RKO (cell line): Measurements from ENCODE around the gene KLF1.
A peak's percentile ranks its signal among the peaks of the same experiment; 100 is the strongest.
"Not testable (repeated sequence)": the region's sequence is repeated elsewhere in the genome, so short reads cannot be mapped to it uniquely, and the experiment has no call there.

ENCODE experiments used
- DNase-seq: peaks from one replicate; pipeline ENCODE4 v3.0.0-alpha.2; 2016; ENCODE audit warnings: low spot score

The KLF1 gene

DNA sequence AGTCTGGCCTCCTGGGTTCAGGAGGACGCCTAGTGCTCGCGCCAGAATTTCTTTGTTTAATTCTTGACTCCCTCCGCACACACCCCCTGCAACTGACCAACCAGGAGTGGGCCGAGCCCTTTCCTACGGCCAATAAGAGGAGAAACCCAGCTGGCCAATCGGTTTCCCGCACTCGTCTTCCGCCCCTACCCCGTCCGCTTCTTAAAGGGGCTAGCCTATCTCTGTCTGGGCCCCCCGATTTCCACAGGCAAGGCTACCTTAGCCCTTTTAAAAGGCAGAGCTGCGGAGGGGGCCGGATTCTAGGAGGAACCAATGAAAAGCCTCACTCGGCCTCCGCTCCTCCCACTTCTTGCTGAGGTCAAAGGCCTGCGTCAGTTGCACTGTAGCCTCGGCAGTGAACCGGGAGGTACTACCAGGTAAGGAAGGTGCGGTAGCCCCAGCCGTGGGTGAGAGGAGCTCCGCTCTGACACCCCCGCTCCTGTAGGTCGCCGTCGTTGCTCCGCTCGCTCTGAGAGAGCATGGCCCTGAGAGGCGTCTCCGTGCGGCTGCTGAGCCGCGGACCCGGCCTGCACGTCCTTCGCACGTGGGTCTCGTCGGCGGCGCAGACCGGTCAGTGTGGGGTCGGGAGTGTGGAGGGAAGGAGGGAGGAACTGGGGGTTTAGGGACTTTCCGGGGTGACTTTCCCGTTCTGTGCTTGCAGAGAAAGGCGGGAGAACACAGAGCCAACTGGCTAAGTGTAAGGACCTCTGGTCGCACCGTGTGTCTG is 4.0 kb upstream of the KLF1 start, which contains the start of gene GCDH:
TSS of gene GCDH (plus strand) at position 374 of the 766 bp plus-strand sequence. CDS start at position 519, 145 bp downstream.
- DNase-seq = peak; percentile 99

DNA sequence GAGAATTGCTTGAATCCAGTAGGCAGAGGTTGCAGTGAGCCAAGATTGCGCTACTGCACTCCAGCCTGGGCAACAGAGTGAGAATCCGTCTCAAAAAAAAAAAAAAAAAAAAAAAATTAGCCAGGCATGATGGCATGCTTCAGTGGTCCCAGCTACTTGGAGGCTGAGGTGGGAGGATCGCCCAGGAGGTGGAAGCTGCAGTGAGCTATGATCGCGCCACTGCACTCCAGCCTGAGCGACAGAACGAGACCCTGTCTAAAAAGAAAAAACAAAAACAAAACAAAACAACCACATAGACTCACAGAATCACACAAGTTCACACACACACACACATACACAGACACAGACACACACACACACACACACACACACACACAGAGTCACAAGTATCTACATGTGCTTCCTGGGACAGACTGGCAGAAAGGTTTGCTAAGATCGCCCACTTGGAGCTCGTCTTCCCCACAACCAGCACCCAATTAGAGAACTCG is 3.3 kb upstream of the KLF1 start:
- DNase-seq = not testable (repeated sequence)

DNA sequence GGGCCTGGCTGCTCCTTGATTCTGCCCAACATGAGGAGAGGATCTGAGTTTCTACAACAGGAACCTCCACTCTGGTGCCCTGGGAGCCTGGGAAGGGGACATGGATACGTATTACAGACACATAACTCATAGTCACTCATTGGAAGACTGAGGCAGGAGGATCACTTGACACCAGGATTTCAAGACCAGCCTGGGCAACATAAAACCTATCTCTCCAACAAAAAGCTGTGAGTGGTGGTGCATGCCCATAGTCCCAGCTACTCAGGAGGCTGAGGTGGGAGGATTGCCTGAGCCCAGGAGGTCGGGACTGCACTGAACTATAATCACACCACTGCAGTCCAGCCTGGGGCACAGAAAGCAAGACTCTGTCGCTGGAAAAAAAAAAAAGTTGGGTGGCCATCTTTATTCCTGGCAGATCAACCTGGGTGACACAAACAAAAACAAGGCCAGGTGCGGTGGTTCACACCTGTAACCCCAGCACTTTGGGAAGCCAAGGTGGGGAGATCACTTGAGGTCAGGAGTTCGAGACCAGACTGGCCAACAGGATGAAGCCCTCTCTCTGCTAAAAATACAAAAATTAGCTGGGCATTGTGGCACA is 1.1 kb upstream of the KLF1 start:
- DNase-seq = no peak

DNA sequence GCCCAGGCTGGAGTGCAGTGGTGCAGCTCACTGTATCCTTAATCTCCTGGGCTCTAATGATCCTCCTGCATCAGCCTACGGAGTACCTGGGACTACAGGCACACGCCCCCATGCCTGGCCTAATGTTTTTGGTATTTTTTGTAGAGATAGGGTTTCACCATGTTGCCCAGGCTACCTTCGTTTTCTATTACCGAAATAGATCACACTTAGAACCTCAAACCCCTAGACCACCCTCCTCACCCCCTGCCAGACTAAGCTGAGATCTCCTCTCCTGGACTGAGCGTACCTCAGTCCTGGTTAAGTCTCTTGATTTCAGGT is 391 bp downstream of the KLF1 start:
- DNase-seq = no peak

DNA sequence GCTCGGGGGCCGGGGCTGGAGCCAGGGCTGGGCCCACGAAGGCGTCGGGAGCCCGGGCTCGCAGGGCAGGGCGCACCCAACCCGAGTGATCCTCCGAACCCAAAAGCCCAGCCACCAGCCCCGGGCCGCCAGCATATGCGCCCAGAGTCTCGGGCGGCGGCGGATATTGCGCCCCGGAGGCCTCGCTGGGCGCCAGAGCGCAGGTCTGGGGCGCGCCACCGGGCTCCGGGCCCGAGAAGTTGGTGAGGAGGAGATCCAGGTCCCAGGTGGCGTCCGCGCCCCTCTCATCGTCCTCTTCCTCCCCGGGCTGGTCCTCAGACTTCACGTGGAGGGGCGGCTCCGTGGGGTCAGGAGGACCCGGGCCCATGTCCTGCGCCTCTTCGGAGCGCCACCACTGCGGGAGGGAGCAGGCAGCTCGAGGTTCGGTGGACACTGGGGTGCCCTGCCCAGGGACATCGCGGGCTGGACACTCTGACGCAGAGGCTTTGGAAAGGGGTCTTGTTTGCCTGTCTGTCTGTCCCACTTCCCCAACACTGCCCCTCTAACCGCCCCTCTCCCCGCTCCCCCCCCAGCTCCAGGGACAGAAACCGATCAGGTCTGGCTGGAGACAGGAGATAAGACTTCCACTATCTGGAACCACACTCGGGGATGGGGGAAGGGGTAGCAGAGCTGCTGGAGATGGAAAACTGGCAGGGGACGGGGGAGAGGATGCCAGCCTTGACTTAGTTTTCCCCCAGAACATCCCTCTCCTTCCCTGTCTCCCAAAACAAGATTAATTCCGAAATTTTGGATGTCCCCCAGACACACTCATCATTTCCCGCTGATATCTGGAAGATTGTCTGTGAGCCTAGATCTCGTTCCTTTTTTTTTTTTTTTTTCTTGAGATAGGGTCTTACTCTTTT is 1.0 kb downstream of the KLF1 start:
- DNase-seq = no peak

DNA sequence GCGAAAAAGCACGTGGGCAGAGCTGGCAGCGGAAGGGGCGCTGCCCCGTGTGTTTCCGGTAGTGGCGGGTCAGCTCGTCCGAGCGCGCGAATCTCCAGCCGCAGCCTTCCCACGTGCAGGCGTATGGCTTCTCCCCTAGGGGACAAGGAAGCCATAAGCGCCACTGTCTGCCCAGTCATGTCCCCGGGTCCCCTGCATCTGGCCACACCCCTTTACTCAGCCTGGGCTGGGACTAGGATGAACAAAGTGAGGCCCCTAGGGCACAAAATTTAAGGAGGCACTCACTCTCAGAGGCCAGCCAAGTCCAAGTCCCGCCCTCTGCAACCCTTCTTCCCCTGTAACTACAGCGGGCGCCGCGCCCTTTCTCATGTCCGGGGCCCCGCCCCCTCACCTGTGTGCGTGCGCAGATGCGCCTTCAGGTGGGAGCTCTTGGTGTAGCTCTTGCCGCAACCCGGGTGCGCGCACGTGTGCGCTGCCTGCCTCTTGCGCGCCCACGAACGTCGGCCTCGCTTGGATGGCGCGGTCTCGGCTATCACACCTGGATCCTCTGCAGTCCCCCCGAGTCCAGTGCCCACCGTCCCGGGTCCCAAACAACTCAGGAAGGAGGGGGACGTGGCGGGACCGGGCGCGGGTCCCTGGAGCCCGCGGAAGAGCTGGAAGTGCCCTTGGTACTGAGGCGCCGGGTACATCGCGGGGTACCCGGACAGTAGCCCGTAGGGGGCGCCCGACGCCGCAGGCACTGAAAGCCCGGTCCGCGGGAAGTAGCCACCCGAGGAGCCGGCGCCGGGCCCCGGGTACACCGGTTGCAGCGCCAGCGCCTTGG is 1.9 kb downstream of the KLF1 start:
- peak; percentile 54 for DNase-seq

- no peak for DNase-seq
Observed at GRCh38 chr19:12884627-12884925, 2.4 kb downstream of the KLF1 start.

DNA sequence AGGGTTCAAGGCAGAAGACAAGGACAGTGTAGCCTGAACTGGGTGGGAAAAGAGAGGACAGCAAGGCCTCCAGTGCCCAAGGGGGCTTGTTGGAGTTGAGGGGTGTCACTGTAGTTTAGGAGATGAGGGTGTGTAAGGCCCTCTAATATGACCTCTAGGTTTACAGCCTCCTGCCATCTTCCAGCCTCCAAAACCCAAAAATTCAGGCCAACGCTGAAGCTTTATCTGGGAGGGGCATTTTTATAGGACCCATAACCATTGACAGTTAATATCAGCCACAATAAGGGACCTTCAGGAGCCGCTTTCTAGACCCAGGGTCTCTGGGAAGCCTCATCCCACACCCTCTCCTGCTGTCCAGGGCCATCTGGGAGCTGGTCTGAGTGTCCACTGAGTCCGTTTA is 2.8 kb downstream of the KLF1 start:
- no peak for DNase-seq

GRCh38 chr19:12882589-12882988 is 4.4 kb downstream of the KLF1 start:
- DNase-seq = no peak

DNA sequence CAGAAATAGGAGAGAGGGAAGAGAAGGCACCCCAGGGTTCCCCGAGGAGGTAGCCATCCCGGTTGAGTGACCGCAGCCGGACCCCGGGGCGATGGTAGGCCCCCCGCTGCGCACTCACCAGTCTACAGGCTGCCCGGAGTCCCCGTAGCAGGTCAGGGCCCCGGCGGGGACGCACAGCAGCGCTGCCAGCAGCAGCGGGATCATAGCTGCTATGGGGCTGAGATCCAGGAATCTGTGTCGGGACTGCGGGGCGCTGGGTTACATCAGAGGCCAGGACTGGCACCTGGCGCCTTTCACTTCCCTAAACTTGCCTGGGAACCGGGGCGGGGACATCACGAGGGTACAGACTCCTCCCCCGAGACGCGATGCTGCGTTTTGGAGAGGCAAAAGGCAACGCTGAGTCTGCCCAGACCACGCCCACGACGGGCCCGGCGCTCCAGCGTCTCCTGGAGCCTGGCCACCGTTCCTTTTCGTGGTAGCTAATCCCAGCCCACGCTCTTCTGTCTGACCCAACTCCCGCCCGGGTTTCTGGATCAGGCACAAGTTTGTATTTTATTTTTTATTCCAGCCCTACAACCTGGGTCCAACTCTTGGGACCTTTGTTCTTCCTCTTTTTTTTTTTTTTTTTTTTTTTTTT is 5.7 kb downstream of the KLF1 start, which contains the start of gene DNASE2:
TSS of gene DNASE2 (minus strand) at position 278 of the 637 bp plus-strand sequence. CDS start at position 204, 74 bp downstream.
- peak; percentile 97 for DNase-seq

- peak; percentile 46 for DNase-seq
Observed at GRCh38 chr19:12880551-12881171, 6.3 kb downstream of the KLF1 start.

DNA sequence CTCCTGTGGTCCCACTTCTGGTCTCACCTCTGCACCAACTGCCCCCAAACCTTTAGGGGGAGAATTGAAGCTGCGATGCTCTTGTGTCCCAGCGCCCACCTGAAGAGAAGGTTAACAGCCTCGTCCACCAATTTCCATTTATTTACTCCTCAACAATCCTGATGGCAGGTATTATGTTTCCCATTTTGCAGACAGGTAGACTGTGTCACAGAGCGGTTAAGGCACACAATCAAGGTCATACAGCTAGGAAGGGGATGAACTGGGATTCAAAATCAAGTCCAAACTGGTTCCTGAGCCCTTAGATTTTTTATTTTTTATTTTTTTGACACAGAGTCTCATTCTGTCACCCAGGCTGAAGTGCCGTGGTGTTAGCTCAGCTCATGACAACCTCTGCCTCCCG is 11.9 kb downstream of the KLF1 start:
- DNase-seq = no peak

DNA sequence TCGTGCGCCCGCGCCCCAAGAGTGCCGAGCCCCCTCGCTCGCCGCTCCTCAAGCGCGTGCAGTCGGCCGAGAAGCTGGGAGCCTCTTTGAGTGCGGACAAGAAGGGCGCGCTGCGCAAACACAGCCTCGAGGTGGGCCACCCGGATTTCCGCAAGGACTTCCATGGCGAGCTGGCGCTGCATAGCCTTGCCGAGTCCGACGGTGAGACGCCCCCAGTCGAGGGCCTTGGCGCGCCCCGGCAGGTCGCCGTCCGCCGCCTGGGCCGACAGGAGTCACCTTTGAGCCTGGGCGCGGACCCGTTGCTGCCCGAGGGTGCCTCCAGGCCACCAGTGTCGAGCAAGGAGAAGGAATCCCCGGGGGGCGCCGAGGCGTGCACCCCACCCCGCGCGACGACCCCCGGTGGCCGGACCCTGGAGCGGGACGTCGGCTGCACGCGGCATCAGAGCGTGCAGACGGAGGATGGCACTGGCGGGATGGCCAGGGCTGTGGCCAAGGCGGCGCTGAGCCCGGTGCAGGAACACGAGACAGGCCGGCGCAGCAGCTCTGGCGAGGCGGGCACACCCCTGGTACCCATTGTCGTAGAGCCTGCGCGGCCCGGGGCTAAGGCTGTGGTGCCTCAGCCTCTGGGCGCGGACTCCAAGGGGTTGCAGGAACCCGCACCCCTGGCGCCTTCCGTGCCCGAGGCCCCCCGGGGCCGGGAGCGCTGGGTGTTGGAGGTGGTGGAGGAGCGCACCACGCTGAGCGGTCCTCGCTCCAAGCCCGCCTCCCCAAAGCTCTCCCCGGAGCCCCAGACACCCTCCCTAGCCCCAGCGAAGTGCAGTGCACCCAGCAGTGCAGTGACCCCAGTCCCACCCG is 12.9 kb downstream of the KLF1 start:
- no peak for DNase-seq

DNA sequence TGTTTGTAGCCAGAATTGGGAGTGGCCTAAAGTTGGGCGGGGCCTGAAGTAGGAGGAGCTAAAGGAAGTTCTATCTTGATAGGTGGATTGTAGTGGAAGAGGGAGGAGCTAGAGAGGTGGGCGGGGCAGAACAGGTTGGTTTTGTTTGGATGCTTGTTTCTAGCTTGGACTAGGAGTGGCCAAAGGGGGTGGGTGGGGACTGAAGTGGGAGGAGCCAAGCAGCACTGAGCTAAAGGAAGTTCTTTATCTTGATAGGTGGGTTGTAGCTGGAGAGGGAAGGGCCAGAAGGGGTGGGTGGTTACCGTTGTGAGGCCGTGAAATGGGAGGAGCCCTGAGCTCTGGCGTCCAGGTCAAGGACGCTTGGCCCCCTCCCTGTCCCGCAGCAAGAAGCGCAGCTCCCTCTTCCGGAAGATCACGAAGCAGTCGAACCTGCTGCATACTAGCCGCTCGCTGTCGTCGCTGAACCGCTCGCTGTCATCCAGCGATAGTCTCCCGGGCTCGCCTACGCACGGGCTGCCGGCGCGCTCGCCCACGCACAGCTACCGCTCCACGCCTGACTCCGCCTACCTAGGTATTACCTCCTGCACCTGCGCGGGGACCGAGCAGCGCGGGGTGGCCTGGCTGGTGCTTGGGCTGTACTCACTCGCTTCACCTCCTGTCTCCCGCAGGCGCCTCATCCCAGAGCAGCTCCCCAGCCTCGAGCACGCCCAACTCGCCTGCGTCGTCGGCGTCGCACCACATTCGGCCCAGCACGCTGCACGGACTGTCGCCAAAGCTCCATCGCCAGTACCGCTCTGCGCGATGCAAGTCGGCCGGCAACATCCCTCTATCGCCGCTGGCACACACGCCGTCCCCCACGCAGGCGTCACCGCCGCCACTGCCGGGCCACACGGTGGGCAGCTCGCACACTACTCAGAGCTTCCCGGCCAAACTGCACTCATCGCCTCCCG is 13.8 kb downstream of the KLF1 start:
- peak; percentile 63 for DNase-seq

- no peak for DNase-seq
Observed at GRCh38 chr19:12872255-12872654, 14.7 kb downstream of the KLF1 start.

DNA sequence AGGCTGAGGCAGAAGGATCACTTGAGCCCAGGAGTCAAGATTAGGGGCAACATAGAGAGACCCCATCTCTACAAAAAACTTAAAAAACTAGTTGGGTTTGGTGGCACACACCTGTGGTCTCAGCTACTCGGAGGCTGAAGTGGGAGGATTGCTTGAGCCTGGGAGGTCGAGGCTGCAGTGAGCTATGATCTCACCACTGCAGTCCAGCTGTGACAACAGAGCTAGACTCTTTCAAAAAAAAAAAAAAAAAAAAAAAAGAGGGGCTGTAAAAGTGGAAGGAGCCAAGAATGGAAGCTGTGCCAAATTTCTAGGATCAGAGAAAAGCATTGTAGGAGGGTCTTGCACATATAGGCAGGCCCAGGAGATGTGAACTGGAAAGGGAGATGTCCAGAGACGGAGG is 15.3 kb downstream of the KLF1 start:
- DNase-seq = no peak

DNA sequence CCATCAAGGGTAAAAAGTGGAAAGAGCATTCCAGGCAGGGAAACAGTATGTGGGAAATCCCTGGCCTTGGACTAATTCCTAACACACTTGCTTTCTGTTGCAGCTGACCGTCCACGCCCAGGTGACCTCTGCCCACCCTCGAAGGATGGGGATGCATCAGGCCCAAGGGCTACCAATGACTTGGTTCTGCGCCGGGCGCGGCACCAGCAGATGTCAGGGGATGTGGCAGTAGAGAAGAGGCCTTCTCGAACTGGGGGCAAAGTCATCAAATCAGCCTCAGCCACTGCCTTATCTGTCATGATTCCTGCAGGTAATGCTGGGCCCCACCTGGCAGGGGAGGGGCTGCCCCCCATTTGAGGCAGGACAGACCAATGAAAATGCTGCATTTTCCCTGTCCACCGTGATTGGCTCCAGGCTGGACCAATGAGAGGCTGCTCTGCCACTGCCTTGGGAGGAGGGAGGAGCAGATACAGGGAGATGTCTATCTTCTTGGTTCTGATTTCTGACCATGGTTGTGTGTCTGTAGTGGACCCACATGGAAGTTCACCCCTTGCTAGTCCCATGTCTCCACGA is 18.4 kb downstream of the KLF1 start:
- DNase-seq = no peak
